NB4 (cell line): ENCODE results near the gene LRRC56.

Source experiments
- DNase-seq: peaks from one replicate; pipeline ENCODE4 v3.0.0; 2010; ENCODE audit warnings: low read depth
- H3K4me3 ChIP-seq: one replicate; pipeline ENCODE4 v1.5.1; 2011; ENCODE audit warnings: mild to moderate bottlenecking, low read depth, low read length, moderate library complexity
- CTCF ChIP-seq: IDR thresholded peaks from one replicate; pipeline ENCODE4 v1.5.1; 2012; ENCODE audit warnings: low read depth, low read length
- MAX ChIP-seq: IDR thresholded peaks from 2 replicates; pipeline ENCODE4 v1.6.1; 2011; ENCODE audit warnings: low read depth, low read length
- MYC ChIP-seq: IDR thresholded peaks from 2 replicates; pipeline ENCODE4 v1.6.1; 2011; ENCODE audit warnings: low read depth, low read length
- POLR2A ChIP-seq: IDR thresholded peaks from 2 replicates; pipeline ENCODE4 v1.6.1; 2011; ENCODE audit warnings: mild to moderate bottlenecking; ENCODE audit not compliant: insufficient read length; ENCODE audit errors: extremely low read depth

The LRRC56 gene

DNA sequence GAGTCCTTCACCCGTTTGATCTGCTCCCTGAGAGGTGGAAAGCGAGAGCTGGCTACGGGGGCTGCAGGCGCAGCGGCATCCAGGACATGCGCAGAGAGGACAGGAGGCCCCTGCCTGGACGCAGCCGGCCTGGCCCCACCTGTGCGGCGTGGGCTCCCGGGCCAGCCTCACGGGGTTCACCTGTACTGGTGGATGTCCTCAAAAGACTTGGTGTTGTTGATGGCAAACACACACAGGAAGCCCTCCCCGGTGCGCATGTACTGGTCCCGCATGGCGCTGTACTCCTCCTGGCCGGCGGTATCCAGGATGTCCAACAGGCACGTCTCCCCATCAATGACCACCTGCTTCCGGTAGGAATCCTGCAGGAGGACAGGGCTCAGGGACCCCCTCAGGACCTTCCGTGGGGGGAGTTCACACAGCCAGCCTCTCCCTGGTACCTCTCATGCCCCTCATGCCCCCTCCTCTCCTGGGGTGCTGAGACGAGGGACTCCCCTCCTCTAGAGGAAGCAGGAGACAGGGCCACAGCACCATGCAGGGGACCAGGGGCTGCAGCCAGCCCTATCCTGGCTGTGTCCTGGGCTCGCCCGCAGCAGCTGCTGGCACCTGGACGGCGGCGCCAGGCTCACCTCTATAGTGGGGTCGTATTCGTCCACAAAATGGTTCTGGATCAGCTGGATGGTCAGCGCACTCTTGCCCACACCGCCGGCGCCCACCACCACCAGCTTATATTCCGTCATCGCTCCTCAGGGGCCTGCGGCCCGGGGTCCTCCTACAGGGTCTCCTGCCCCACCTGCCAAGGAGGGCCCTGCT lies 3.5 kb upstream of the LRRC56 start:
- no peak for DNase-seq
- TF ChIP-seq MAX (no peak), POLR2A (no peak)
- no peak overlapping the region for H3K4me3 ChIP-seq

- peak; percentile 42 for DNase-seq
- TF ChIP-seq POLR2A (no peak), CTCF (no peak), MAX (no peak), MYC (no peak)
- H3K4me3 ChIP-seq = peak overlapping the region; percentile 57
Observed at GRCh38 chr11:534396-535209, 2.7 kb upstream of the LRRC56 start.

GRCh38 chr11:535210-535518 lies 2.2 kb upstream of the LRRC56 start:
- H3K4me3 ChIP-seq = no peak overlapping the region
- TF ChIP-seq CTCF (no peak), POLR2A (no peak), MYC (no peak), MAX (no peak)
- no peak for DNase-seq

DNA sequence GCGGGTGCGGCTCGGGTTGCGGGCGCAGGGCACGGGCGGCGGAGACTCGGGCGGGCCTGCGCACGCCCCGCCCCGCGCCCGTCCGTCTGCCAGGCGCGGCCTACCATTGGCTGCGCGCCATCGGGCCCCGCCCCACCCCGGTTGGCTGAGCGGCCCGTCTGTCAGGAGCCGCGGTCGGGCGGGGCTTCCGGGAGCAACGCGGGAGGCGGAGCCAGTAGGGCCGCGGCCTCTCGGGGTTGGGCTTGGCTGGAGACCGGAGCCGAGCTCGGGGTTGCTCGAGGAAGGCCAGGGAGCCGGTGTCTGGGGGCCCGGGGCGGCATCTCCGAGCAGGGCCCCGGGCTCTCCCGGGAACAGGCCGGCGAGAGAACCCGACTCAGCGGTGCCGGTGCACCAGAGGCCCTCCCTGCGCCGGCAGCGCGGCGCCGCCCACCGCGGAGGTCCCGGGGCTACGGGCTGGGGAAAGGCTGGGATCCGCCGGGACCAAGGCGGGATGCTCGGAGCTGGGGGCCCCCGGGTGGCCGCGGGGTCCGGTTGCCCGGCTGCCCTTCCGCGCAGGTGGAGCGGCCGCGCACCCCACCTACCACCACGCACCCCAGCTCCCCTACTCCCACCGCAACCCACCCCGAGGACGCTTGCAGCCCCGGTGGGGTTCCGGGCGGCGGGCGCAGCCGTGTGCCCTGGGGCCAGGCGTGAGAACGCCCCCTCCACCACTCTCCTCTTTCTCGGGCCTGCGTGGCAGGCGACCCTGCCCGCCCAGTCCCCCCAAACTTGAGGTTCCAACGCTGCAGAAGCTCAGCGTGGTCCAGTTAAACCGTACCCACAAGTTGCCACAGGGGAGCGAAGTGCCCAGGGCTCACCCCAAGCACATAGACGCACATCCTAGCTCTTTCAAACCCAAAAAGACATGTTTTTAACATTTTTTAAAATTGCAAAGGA lies 1.5 kb upstream of the LRRC56 start, which contains the start of gene HRAS:
TSS of gene HRAS (minus strand) at position 58 of the 936 bp plus-strand sequence.
- peak; percentile 94 for DNase-seq
- TF ChIP-seq MYC (no peak; the same call in 1 of the 2 replicates), MAX (no peak), POLR2A (peak; percentile 79)
- peak within 1 kb of the TSS; percentile 66 for H3K4me3 ChIP-seq

DNA sequence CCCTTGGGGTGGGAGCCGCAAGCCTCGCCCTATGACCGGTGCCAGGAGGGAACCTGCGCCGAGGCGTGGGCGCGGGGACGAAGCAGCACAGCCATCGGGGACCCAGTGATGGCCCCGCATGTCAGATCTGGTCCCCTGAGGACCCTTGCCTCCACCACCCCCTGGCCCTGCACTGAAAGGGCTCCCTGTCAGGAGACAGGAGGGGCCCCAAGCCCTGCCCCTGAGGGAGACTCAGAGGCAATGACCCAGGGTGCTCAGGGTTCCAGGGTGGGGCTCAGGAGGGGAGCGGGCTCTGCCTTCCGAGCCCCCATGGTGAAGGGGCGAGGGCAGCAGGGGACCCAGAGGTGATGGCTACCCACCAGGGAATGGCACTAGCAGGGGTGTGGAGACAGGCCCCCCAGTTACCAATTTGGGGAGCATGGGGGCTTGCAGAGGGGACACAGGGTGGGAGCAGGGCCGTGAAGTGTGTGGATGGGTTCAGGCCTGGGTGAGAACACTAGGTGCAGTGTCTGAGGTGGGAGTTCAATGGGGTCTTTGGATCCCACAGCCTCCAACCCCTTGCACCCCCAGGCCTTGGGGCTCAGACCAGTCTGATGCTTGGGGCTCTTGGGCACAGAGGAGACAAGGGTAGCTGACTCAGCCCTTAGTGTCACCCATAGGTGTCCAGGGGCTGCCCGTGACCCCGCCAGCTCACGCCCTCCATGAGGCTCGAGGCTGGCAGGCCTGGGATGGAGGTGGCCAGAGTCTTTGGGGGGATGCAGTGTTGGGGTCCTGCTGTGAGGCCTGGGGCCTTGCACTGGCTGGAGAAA lies 499 bp downstream of the LRRC56 start:
- no peak for DNase-seq
- TF ChIP-seq MYC = no peak
- H3K4me3 ChIP-seq = peak overlapping the region; percentile 50

GRCh38 chr11:538431-539051 lies 1.2 kb downstream of the LRRC56 start:
- H3K4me3 ChIP-seq = no peak overlapping the region
- DNase-seq = no peak
- TF ChIP-seq MAX (no peak), CTCF (no peak), POLR2A (no peak), MYC (no peak)
